Liver (tissue), 9 donors: ENCODE measurements around the gene ANKRD44. TPM values are rescaled to one million over a fixed set of nuclear protein-coding genes. Genes with fewer than 3 reads are reported as not detected.

Experiments used
- DNase-seq: peaks from one replicate; pipeline ENCODE4 v3.0.0-alpha.2; 2017; ENCODE audit warnings: low spot score
- H3K27ac ChIP-seq, 2 donors: one replicate each; pipeline ENCODE4 v1.7.0; 2013; ENCODE audit warnings: inconsistent platforms in 2 of 2, low read length in 2 of 2, control low read depth in 1 of 2, low read depth in 1 of 2, mild to moderate bottlenecking in 1 of 2
- H3K27me3 ChIP-seq, 4 donors: one replicate each; pipeline versions ENCODE4 v1.6.1 to v1.7.0; 2013; ENCODE audit warnings: low read length in 3 of 4, inconsistent platforms in 1 of 4, mild to moderate bottlenecking in 1 of 4, moderate library complexity in 1 of 4; ENCODE audit not compliant: control insufficient read depth in 4 of 4, insufficient read depth in 4 of 4
- H3K36me3 ChIP-seq, 4 donors: one replicate each; pipeline versions ENCODE4 v1.6.1 to v1.7.0; 2013; ENCODE audit warnings: low read length in 3 of 4, mild to moderate bottlenecking in 3 of 4, low read depth in 1 of 4, moderate library complexity in 1 of 4; ENCODE audit not compliant: control insufficient read depth in 4 of 4, insufficient read depth in 3 of 4
- H3K4me1 ChIP-seq, 4 donors: one replicate each; pipeline versions ENCODE4 v1.6.1 to v1.7.0; 2013; ENCODE audit warnings: low read length in 3 of 4, mild to moderate bottlenecking in 3 of 4, moderate library complexity in 1 of 4; ENCODE audit not compliant: control insufficient read depth in 4 of 4, insufficient read depth in 4 of 4
- H3K4me3 ChIP-seq, 3 donors: one replicate each; pipeline versions ENCODE4 v1.6.1 to v1.7.0; 2013; ENCODE audit warnings: low read length in 3 of 3, control low read depth in 1 of 3, low read depth in 1 of 3, mild to moderate bottlenecking in 1 of 3
- H3K9ac ChIP-seq, 2 donors: one replicate each; pipeline ENCODE4 v1.7.0; 2013; ENCODE audit warnings: low read length in 2 of 2, mild to moderate bottlenecking in 2 of 2, moderate library complexity in 2 of 2, control low read depth in 1 of 2, low read depth in 1 of 2
- H3K9me3 ChIP-seq, 4 donors: one replicate each; pipeline versions ENCODE4 v1.6.1 to v1.7.0; 2013; ENCODE audit warnings: low read length in 3 of 4; ENCODE audit not compliant: control insufficient read depth in 4 of 4
- ATF3 ChIP-seq: IDR thresholded peaks from 2 replicates; pipeline ENCODE4 v1.6.1; 2016; ENCODE audit warnings: antibody characterized with exemption
- EGR1 ChIP-seq, 2 donors: IDR thresholded peaks; 2 replicates each; pipeline ENCODE4 v1.6.1; 2016 to 2018; ENCODE audit warnings: antibody characterized with exemption in 2 of 2, low read depth in 2 of 2
- FOXA1 ChIP-seq: IDR thresholded peaks from 2 replicates; pipeline ENCODE4 v1.6.1; 2016; ENCODE audit warnings: antibody characterized with exemption
- FOXA2 ChIP-seq: IDR thresholded peaks from 2 replicates; pipeline ENCODE4 v1.6.1; 2016; ENCODE audit warnings: antibody characterized with exemption
- GABPA ChIP-seq, 2 donors: IDR thresholded peaks in 1 of 2; conservative IDR thresholded peaks in 1 of 2; 2 replicates each; pipeline ENCODE4 v1.6.1; 2016; ENCODE audit warnings: antibody characterized with exemption in 2 of 2, mild to moderate bottlenecking in 1 of 2, moderate library complexity in 1 of 2
- HNF4A ChIP-seq, 2 donors: conservative IDR thresholded peaks; 2 replicates each; pipeline ENCODE4 v1.6.1; 2016; ENCODE audit warnings: antibody characterized with exemption in 2 of 2, mild to moderate bottlenecking in 2 of 2
- HNF4G ChIP-seq: IDR thresholded peaks from 2 replicates; pipeline ENCODE4 v1.6.1; 2016; ENCODE audit warnings: antibody characterized with exemption
- JUND ChIP-seq, 2 donors: IDR thresholded peaks; 2 replicates each; pipeline ENCODE4 v1.6.1; 2016; ENCODE audit warnings: antibody characterized with exemption in 2 of 2
- MAX ChIP-seq: IDR thresholded peaks from 2 replicates; pipeline ENCODE4 v1.6.1; 2016; ENCODE audit warnings: antibody characterized with exemption
- NR2F2 ChIP-seq: IDR thresholded peaks from 2 replicates; pipeline ENCODE4 v1.6.1; 2016; ENCODE audit warnings: antibody characterized with exemption
- RAD21 ChIP-seq, 2 donors: IDR thresholded peaks; 2 replicates each; pipeline ENCODE4 v1.6.1; 2016; ENCODE audit warnings: antibody characterized with exemption in 2 of 2, mild to moderate bottlenecking in 2 of 2
- RXRA ChIP-seq, 2 donors: IDR thresholded peaks; 2 replicates each; pipeline ENCODE4 v1.6.1; 2017 to 2018; ENCODE audit warnings: antibody characterized with exemption in 2 of 2, mild to moderate bottlenecking in 1 of 2
- SP1 ChIP-seq: IDR thresholded peaks from 2 replicates; pipeline ENCODE4 v1.6.1; 2018; ENCODE audit warnings: antibody characterized with exemption, mild to moderate bottlenecking
- TAF1 ChIP-seq: conservative IDR thresholded peaks from 2 replicates; pipeline ENCODE4 v1.6.1; 2016; ENCODE audit warnings: antibody characterized with exemption, mild to moderate bottlenecking
- YY1 ChIP-seq: IDR thresholded peaks from 2 replicates; pipeline ENCODE4 v1.6.1; 2016; ENCODE audit warnings: antibody characterized with exemption, mild to moderate bottlenecking
- WGBS: extraction: QIAGEN DNeasy Blood & Tissue Kit; methylation state at CpG from one replicate; pipeline ENCODE4 v1.1.7; 2013; 5-methylcytosine and 5-hydroxymethylcytosine counted together
- polyA plus RNA-seq, 2 donors: library from polyadenylated mRNA; stranded (reverse) in 1 of 2; unstranded in 1 of 2; fragments of 200-250 nt in 1 of 2; fragments of >200 nt in 1 of 2; fragmentation: Nextera tagmentation in 1 of 2; extraction: Ambion mirVana in 1 of 2; gene quantifications; one replicate each; pipeline versions ENCODE4 v1.2.1 to v1.2.3, GENCODE V29; 2013 to 2015
- total RNA-seq, 2 donors: library from RNA; depleted of rRNA; stranded (reverse); fragments of >200 nt; gene quantifications; one replicate each; pipeline ENCODE4 v1.2.3, GENCODE V29; 2014
- TF ChIP-seq, protein P1 (sequence below): IDR thresholded peaks from 2 replicates; pipeline ENCODE4 v1.6.1; 2016; ENCODE audit warnings: antibody characterized with exemption
- TF ChIP-seq, protein P2 (sequence below): fragments of 150-350 bp; IDR thresholded peaks from 2 replicates; pipeline ENCODE4 v1.5.1; 2017; ENCODE audit warnings: improper control_type of control experiment, low read depth, low read length; ENCODE audit not compliant: missing input control
- TF ChIP-seq, protein P3 (sequence below): IDR thresholded peaks from 2 replicates; pipeline ENCODE4 v1.6.1; 2016; ENCODE audit warnings: antibody characterized with exemption, mild to moderate bottlenecking
- donor health status: healthy.
- donor health status: healthy.
- donor health status: healthy.
- donor health status: healthy.
- donor health status: healthy.

Gene ANKRD44
- total and polyA plus RNA-seq, 4 donors, result 3.8 to 18.2 (median 6.8) TPM

GRCh38 chr2:197136452-197136851 is 174.1 kb downstream of the ANKRD44 start:
- no peak for TF ChIP-seq MAX
- no peak for TF ChIP-seq HNF4A (conservative IDR thresholded peaks at IDR 0.05)
- TF ChIP-seq JUND (IDR thresholded peaks at IDR 0.05), result no peak
- TF ChIP-seq, protein P1, sequence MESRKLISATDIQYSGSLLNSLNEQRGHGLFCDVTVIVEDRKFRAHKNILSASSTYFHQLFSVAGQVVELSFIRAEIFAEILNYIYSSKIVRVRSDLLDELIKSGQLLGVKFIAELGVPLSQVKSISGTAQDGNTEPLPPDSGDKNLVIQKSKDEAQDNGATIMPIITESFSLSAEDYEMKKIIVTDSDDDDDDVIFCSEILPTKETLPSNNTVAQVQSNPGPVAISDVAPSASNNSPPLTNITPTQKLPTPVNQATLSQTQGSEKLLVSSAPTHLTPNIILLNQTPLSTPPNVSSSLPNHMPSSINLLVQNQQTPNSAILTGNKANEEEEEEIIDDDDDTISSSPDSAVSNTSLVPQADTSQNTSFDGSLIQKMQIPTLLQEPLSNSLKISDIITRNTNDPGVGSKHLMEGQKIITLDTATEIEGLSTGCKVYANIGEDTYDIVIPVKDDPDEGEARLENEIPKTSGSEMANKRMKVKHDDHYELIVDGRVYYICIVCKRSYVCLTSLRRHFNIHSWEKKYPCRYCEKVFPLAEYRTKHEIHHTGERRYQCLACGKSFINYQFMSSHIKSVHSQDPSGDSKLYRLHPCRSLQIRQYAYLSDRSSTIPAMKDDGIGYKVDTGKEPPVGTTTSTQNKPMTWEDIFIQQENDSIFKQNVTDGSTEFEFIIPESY, result no peak
- no peak for TF ChIP-seq GABPA (IDR thresholded peaks at IDR 0.05 in 1 of 2, conservative IDR thresholded peaks at IDR 0.05 in 1 of 2)
- no peak for TF ChIP-seq FOXA2
- no peak for TF ChIP-seq EGR1 (IDR thresholded peaks at IDR 0.05; ENCODE audit: low read depth in 2 of 2)
- TF ChIP-seq RAD21 (IDR thresholded peaks at IDR 0.05), result no peak
- TF ChIP-seq, protein P2, sequence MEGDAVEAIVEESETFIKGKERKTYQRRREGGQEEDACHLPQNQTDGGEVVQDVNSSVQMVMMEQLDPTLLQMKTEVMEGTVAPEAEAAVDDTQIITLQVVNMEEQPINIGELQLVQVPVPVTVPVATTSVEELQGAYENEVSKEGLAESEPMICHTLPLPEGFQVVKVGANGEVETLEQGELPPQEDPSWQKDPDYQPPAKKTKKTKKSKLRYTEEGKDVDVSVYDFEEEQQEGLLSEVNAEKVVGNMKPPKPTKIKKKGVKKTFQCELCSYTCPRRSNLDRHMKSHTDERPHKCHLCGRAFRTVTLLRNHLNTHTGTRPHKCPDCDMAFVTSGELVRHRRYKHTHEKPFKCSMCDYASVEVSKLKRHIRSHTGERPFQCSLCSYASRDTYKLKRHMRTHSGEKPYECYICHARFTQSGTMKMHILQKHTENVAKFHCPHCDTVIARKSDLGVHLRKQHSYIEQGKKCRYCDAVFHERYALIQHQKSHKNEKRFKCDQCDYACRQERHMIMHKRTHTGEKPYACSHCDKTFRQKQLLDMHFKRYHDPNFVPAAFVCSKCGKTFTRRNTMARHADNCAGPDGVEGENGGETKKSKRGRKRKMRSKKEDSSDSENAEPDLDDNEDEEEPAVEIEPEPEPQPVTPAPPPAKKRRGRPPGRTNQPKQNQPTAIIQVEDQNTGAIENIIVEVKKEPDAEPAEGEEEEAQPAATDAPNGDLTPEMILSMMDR, result no peak
- no peak for TF ChIP-seq YY1
- no peak for TF ChIP-seq HNF4G
- TF ChIP-seq ATF3, result no peak
- TF ChIP-seq TAF1, result no peak
- Histone ChIP-seq H3K9me3 (no peaks in the 10 kb centered on the region), H3K36me3 (no peaks in the 10 kb centered on the region), H3K9ac (no peak overlapping the region), H3K27ac (no peak overlapping the region), H3K4me1 (no peaks in the 10 kb centered on the region), H3K4me3 (no peak overlapping the region), H3K27me3 (no peaks in the 10 kb centered on the region)
- DNase-seq, result no peak
- WGBS, result 73% methylated on average over 5 of the region's 5 CpGs

GRCh38 chr2:197135806-197136205 is 174.8 kb downstream of the ANKRD44 start:
- WGBS, result 96% methylated on average over 1 of the region's 1 CpG

More at GRCh38 chr2:197135806-197136205, 174.8 kb downstream of the ANKRD44 start:
- Histone ChIP-seq H3K4me3 (no peak overlapping the region), H3K9ac (no peak overlapping the region), H3K4me1 (no peaks in the 10 kb centered on the region), H3K9me3 (no peaks in the 10 kb centered on the region), H3K27ac (no peak overlapping the region), H3K27me3 (no peaks in the 10 kb centered on the region), H3K36me3 (no peaks in the 10 kb centered on the region)
- no peak for TF ChIP-seq HNF4G
- no peak for TF ChIP-seq FOXA1
- TF ChIP-seq JUND (IDR thresholded peaks at IDR 0.05), result no peak
- TF ChIP-seq, protein P1, result no peak
- TF ChIP-seq FOXA2, result no peak
- no peak for TF ChIP-seq TAF1
- TF ChIP-seq RXRA (IDR thresholded peaks at IDR 0.05), result no peak
- TF ChIP-seq GABPA (IDR thresholded peaks at IDR 0.05 in 1 of 2, conservative IDR thresholded peaks at IDR 0.05 in 1 of 2), result no peak
- no peak for TF ChIP-seq MAX
- TF ChIP-seq EGR1 (IDR thresholded peaks at IDR 0.05; ENCODE audit: low read depth in 2 of 2), result no peak
- no peak for TF ChIP-seq NR2F2
- TF ChIP-seq YY1, result no peak
- TF ChIP-seq HNF4A (conservative IDR thresholded peaks at IDR 0.05), result no peak
- TF ChIP-seq, protein P2, result no peak
- no peak for TF ChIP-seq SP1
- TF ChIP-seq, protein P3, sequence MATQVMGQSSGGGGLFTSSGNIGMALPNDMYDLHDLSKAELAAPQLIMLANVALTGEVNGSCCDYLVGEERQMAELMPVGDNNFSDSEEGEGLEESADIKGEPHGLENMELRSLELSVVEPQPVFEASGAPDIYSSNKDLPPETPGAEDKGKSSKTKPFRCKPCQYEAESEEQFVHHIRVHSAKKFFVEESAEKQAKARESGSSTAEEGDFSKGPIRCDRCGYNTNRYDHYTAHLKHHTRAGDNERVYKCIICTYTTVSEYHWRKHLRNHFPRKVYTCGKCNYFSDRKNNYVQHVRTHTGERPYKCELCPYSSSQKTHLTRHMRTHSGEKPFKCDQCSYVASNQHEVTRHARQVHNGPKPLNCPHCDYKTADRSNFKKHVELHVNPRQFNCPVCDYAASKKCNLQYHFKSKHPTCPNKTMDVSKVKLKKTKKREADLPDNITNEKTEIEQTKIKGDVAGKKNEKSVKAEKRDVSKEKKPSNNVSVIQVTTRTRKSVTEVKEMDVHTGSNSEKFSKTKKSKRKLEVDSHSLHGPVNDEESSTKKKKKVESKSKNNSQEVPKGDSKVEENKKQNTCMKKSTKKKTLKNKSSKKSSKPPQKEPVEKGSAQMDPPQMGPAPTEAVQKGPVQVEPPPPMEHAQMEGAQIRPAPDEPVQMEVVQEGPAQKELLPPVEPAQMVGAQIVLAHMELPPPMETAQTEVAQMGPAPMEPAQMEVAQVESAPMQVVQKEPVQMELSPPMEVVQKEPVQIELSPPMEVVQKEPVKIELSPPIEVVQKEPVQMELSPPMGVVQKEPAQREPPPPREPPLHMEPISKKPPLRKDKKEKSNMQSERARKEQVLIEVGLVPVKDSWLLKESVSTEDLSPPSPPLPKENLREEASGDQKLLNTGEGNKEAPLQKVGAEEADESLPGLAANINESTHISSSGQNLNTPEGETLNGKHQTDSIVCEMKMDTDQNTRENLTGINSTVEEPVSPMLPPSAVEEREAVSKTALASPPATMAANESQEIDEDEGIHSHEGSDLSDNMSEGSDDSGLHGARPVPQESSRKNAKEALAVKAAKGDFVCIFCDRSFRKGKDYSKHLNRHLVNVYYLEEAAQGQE, result no peak
- no peak for TF ChIP-seq ATF3
- no peak for TF ChIP-seq RAD21 (IDR thresholded peaks at IDR 0.05)
- DNase-seq, result no peak
